Activated CD4-positive, alpha-beta T cell treated with anti-CD3 and anti-CD28 coated beads for 24 hours (primary cell): ENCODE measurements around the gene OR2V2.

Experiments
- DNase-seq, 2 donors: peaks; one replicate each; pipeline ENCODE4 v3.0.0-alpha.2; 2020; ENCODE audit warnings: low read depth in 2 of 2

Gene OR2V2

GRCh38 chr5:181190711-181191525 is 43.5 kb downstream of the OR2V2 start:
- no peak for DNase-seq

GRCh38 chr5:181191526-181192336 is 44.3 kb downstream of the OR2V2 start:
- DNase-seq, result peak; percentile 89 to 91

- no peak for DNase-seq
These were observed 45.1 kb downstream of the OR2V2 start for GRCh38 chr5:181192337-181193046.

GRCh38 chr5:181193656-181194055 is 46.3 kb downstream of the OR2V2 start:
- no peak for DNase-seq

- DNase-seq, result no peak
These were observed 47.3 kb downstream of the OR2V2 start for GRCh38 chr5:181194489-181195248.

GRCh38 chr5:181195249-181195761 is 47.9 kb downstream of the OR2V2 start:
- no peak for DNase-seq

- DNase-seq, result no peak
These were observed 50.1 kb downstream of the OR2V2 start for GRCh38 chr5:181197326-181197951.

GRCh38 chr5:181198106-181198685 is 50.8 kb downstream of the OR2V2 start:
- no peak for DNase-seq

GRCh38 chr5:181198905-181199519 is 51.6 kb downstream of the OR2V2 start:
- no peak for DNase-seq

- DNase-seq, result no peak
These were observed 52.7 kb downstream of the OR2V2 start for GRCh38 chr5:181199881-181200638.

GRCh38 chr5:181200816-181201215 is 53.4 kb downstream of the OR2V2 start:
- no peak for DNase-seq

GRCh38 chr5:181203093-181203711 is 55.8 kb downstream of the OR2V2 start:
- DNase-seq, result no peak

- no peak for DNase-seq
These were observed 56.4 kb downstream of the OR2V2 start for GRCh38 chr5:181203777-181204112.

GRCh38 chr5:181204113-181204825 is 56.9 kb downstream of the OR2V2 start:
- no peak for DNase-seq

GRCh38 chr5:181204826-181205760 is 57.7 kb downstream of the OR2V2 start, which contains the start of gene TRIM7:
TRIM7 (minus strand) TSS chr5:181205196; CDS start chr5:181205110, 86 bp downstream.
- no peak for DNase-seq

GRCh38 chr5:181205761-181206649 is 58.6 kb downstream of the OR2V2 start:
- DNase-seq, result no peak
